GM12878 (cell line): ENCODE data around the gene OR2T6. TPM values are rescaled to one million over a fixed set of nuclear protein-coding genes. Genes with fewer than 3 reads are reported as not detected.
"Not testable (repeated sequence)": the region's sequence is repeated elsewhere in the genome, so short reads cannot be mapped to it uniquely, and the experiment has no call there.

ENCODE experiments used
- ATAC-seq: fragments of 200-7000 bp; cut with Tn5 transposase; 3 replicates; pipeline ENCODE4 v1.9.1; 2020; ENCODE audit warnings: mild to moderate bottlenecking, moderate library complexity
- BruUV-seq: library from RNA; stranded (reverse); fragments of 400-500 nt; replicated peaks from 2 replicates; lab custom pipeline; 2021; lab: Mats Ljungman, UMichigan
- CTCF ChIA-PET: fragments of 300-600 bp; sonication (Branson Sonifier 250); formaldehyde crosslinking; extraction: SDS; loops from one replicate; lab custom pipeline; 2021; ENCODE audit warnings: inconsistent platforms; lab: Yijun Ruan, JAX
- POLR2A ChIA-PET: fragments of 350-600 bp; formaldehyde crosslinking; extraction: SDS; loops from one replicate; lab custom pipeline; 2021; ENCODE audit warnings: inconsistent platforms; lab: Charles Lee
- RAD21 ChIA-PET: fragments of 300-600 bp; sonication (Branson Sonifier 250); formaldehyde crosslinking; loops from one replicate; lab custom pipeline; 2023; ENCODE audit warnings: antibody characterized with exemption; ENCODE audit not compliant: unreplicated experiment; lab: Charles Lee
- SMC1A ChIA-PET: fragments of 300-600 bp; sonication (Branson Sonifier 250); formaldehyde crosslinking; loops from one replicate; lab custom pipeline; 2023; ENCODE audit not compliant: unreplicated experiment, uncharacterized antibody; lab: Charles Lee
- DNase-seq: peaks from one replicate; pipeline ENCODE4 v3.0.0-alpha.2; 2011; ENCODE audit warnings: low read depth, low spot score
- FAIRE-seq: peaks from 3 replicates; lab custom pipeline; 2011; peaks lifted over from hg19 to GRCh38; lab: Jason Lieb, UNC
- H2AFZ ChIP-seq: 2 replicates; pipeline ENCODE4 v1.6.0; 2011; ENCODE audit warnings: low read depth, low read length, control low read depth; ENCODE audit not compliant: control insufficient read depth
- H3K27ac ChIP-seq: 2 replicates; pipeline ENCODE4 v1.5.1; 2011; ENCODE audit warnings: control low read depth; ENCODE audit not compliant: control insufficient read depth, insufficient read depth
- H3K27me3 ChIP-seq, 2 experiments: replicated peaks in 1 of 2; 2 replicates each; pipeline versions ENCODE4 v1.6.0 to v1.6.1; 2011; ENCODE audit warnings: low read length in 1 of 2; ENCODE audit not compliant: control insufficient read depth in 2 of 2, insufficient read depth in 2 of 2
- H3K36me3 ChIP-seq, 2 experiments: 2 replicates each; pipeline ENCODE4 v1.5.1; 2011; ENCODE audit warnings: low read length in 1 of 2; ENCODE audit not compliant: control insufficient read depth in 2 of 2, insufficient read depth in 2 of 2
- H3K4me1 ChIP-seq: 2 replicates; pipeline ENCODE4 v1.6.1; 2011; ENCODE audit warnings: mild to moderate bottlenecking, low read length, moderate library complexity, mixed read lengths; ENCODE audit not compliant: control insufficient read depth, insufficient read depth
- H3K4me2 ChIP-seq: 2 replicates; pipeline ENCODE4 v1.6.0; 2011; ENCODE audit warnings: control low read depth; ENCODE audit not compliant: control insufficient read depth, insufficient read depth
- H3K4me3 ChIP-seq: fragments of 200-600 bp; sonication (generic); 2 replicates; pipeline ENCODE4 v1.5.1; 2016
- H3K79me2 ChIP-seq: 2 replicates; pipeline ENCODE4 v1.6.0; 2011; ENCODE audit warnings: low read length; ENCODE audit not compliant: control insufficient read depth, insufficient read depth
- H3K9ac ChIP-seq: 2 replicates; pipeline ENCODE4 v1.8.0; 2011; ENCODE audit warnings: low read length, control low read depth, mixed read lengths; ENCODE audit not compliant: control insufficient read depth, insufficient read depth
- H3K9me3 ChIP-seq: replicated peaks from 3 replicates; pipeline ENCODE4 v1.5.1; 2011; ENCODE audit warnings: mild to moderate bottlenecking, low read length; ENCODE audit not compliant: control insufficient read depth, insufficient read depth
- H4K20me1 ChIP-seq: 2 replicates; pipeline ENCODE4 v1.6.0; 2011; ENCODE audit not compliant: control insufficient read depth, insufficient read depth
- MLLT1 ChIP-seq: fragments of 450-650 bp; IDR thresholded peaks from 2 replicates; pipeline ENCODE4 v1.6.1; 2016; ENCODE audit warnings: mild to moderate bottlenecking
- POLR2AphosphoS5 ChIP-seq: IDR thresholded peaks from 2 replicates; pipeline ENCODE4 v1.6.1; 2011; ENCODE audit warnings: mild to moderate bottlenecking, low read length, inconsistent platforms
- SKIL ChIP-seq: fragments of 450-650 bp; IDR thresholded peaks from 2 replicates; pipeline ENCODE4 v1.6.1; 2017; ENCODE audit warnings: mild to moderate bottlenecking, low read depth, inconsistent platforms; ENCODE audit not compliant: poor library complexity, severe bottlenecking
- WGBS: methylation state at CpG from one replicate; pipeline ENCODE4 v1.1.6; 2016; ENCODE audit warnings: low lambda C conversion rate; ENCODE audit not compliant: insufficient replicate concordance, insufficient coverage; ENCODE audit errors: missing lambda C conversion rate; 5-methylcytosine and 5-hydroxymethylcytosine counted together
- in situ Hi-C: fragments of 300-500 bp; cut with MboI; formaldehyde crosslinking; loops from 9 replicates; pipeline ENCODE4 v1.14.3; 2018; ENCODE audit warnings: mixed read lengths
- intact Hi-C: fragments of 100-400 bp; cut with micrococcal nuclease; formaldehyde crosslinking; loops from one replicate; pipeline ENCODE4 v1.14.2; 2022; ENCODE audit not compliant: unreplicated experiment
- polyA plus RNA-seq, 11 experiments: library from polyadenylated mRNA; depleted of rRNA in 4 of 11; unstranded in 6 of 11; stranded (reverse) in 5 of 11; fragments of >200 nt; fragmentation: Nextera tagmentation in 4 of 11; fragmentation: Illumina TruSeq in 1 of 11; extraction: Ambion mirVana in 4 of 11; extraction: Trizol in 1 of 11; gene quantifications; 1 replicate in 1 of 11; 2 replicates in 10 of 11; pipeline versions ENCODE4 v1.2.1 to v1.2.3, GENCODE V29; 2011 to 2016; ENCODE audit warnings: inconsistent platforms in 2 of 11, missing spikeins in 2 of 11, low read depth in 1 of 11
- total RNA-seq, 4 experiments: library from RNA; depleted of rRNA in 3 of 4; stranded (reverse); fragments of >200 nt in 3 of 4; fragmentation: Illumina TruSeq in 1 of 4; extraction: Trizol in 1 of 4; gene quantifications; 2 replicates each; pipeline versions ENCODE4 v1.2.1 to v1.2.3, GENCODE V29; 2013 to 2021

The OR2T6 gene
- total and polyA plus RNA-seq, 10 of the 15 experiments (the other 5 are each of a cell fraction or from before 2014, with no cell fraction given): not detected

DNA sequence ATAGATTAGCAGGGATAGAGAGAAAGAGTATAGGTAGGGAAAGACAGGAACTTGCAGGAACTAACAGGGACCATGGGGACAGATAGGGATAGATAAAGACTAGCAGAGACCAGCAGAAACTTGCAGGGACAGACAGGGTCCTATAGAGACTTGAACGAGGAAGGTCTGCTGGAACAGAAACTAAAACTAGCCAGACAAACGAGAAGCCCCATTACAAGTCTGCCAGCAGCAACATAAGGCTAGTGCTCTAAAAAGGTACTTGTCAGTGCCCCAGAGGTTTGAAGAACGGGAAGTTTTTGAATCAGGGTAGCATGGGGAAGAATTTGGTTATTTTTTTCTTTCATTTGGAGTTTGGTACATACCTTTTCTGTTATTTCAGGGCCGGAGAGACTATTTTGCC, 56.7 kb downstream of the OR2T6 start:
- H4K20me1 ChIP-seq, H3K27me3 ChIP-seq, H3K79me2 ChIP-seq, H3K36me3 ChIP-seq, H3K9me3 ChIP-seq, FAIRE-seq, CTCF ChIA-PET, H3K4me1 ChIP-seq, RAD21 ChIA-PET, intact Hi-C loops, DNase-seq: not testable (repeated sequence)
- peak; percentile 63 for ATAC-seq
- in situ Hi-C loops: loop anchor here (25.0 kb wide), 1 partner anchor 1070 kb away; no protein-coding TSS in a partner anchor
- peak; percentile 37 for TF ChIP-seq SKIL
- 0 out of 2 replicates have a peak, but pooled peaks have one; percentile 30 for TF ChIP-seq POLR2AphosphoS5
- peak; percentile 51; the same call in 1 of the 2 replicates for TF ChIP-seq MLLT1
- POLR2A ChIA-PET: interaction anchor here (0.6 kb wide), 1 partner anchor 1018 kb away, joined by 3 read pairs; no protein-coding TSS in a partner anchor
- peak overlapping the region; percentile 68 for H3K27ac ChIP-seq
- H3K4me2 ChIP-seq: peak overlapping the region; percentile 68
- H2AFZ ChIP-seq: peak overlapping the region; percentile 57
- WGBS: 3% methylated on average over 4 of the region's 4 CpGs
- BruUV-seq: TSS peak; percentile 83
- H3K4me3 ChIP-seq: peak overlapping the region; percentile 55; the same call in 1 of the 2 replicates
- SMC1A ChIA-PET: interaction anchor here (0.6 kb wide), 1 partner anchor 28 kb away, joined by 3 read pairs; no protein-coding TSS in a partner anchor
- H3K9ac ChIP-seq: peak overlapping the region; percentile 25; the same call in 1 of the 2 replicates

GRCh38 chr1:248433811-248434415, 58.4 kb downstream of the OR2T6 start:
- DNase-seq, H3K4me1 ChIP-seq, POLR2A ChIA-PET, ATAC-seq, H2AFZ ChIP-seq, CTCF ChIA-PET, H3K27me3 ChIP-seq, H3K9me3 ChIP-seq, H3K9ac ChIP-seq, BruUV-seq, H3K27ac ChIP-seq, H3K4me2 ChIP-seq, FAIRE-seq, H3K4me3 ChIP-seq, intact Hi-C loops, H3K79me2 ChIP-seq, H3K36me3 ChIP-seq, H4K20me1 ChIP-seq: not testable (repeated sequence)
- WGBS: over 99% methylated on average over 27 of the region's 38 CpGs
- SMC1A ChIA-PET: interaction anchor here (1.4 kb wide), 1 partner anchor 223 kb away, joined by 3 read pairs; no protein-coding TSS in a partner anchor
- RAD21 ChIA-PET: interaction anchor here (1.4 kb wide), 1 partner anchor 223 kb away, joined by 8 read pairs; no protein-coding TSS in a partner anchor
- in situ Hi-C loops: loop anchor here (25.0 kb wide), 1 partner anchor 1072 kb away; no protein-coding TSS in a partner anchor
